ENCODE data around the gene CACNA2D1.

CACNA2D1 gene

DNA sequence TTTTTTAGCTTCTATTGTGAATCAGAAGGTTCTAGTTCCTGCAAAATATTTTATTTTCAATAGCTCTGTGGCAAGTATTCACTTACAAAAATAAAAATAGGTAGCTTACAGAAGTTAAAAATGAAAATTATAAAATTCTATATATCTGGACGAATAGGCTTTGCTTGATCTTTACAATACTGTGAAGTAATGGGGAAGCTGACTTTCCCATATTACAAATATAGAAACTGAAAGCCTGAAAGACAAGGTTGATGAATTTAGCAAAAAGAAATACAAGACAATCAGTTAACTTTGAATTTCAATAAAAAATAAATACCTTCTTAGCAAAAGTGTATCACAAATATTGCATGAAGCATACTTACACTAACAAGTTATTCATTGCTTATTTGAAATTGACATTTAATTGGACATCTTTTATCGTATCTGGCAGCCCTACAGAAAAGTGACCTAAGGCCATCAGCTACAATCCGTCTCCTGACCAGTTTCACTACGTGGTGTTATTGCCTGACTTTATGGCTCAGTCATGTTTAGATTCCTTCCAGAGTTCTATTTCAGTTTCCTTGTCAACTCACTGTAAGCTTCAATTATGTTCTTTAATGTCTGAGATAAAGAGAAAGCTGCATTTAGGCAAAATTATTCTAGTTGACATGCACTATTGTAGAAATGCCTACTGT lies 363.2 kb downstream of the CACNA2D1 start:
- Histone ChIP-seq H3K9ac (ENCODE audit: low read depth, low read length) (no peak overlapping the region), H3K27me3 (ENCODE audit: control insufficient read depth, insufficient read depth, low read length) (no peaks in the 10 kb centered on the region), H3K9me3 (replicated peaks; ENCODE audit: low read length) (no peaks in the 10 kb centered on the region), H3K4me2 (ENCODE audit: low read length) (no peak overlapping the region), H3K36me3 (ENCODE audit: insufficient read depth, low read length) (peaks cover 8% of the 10 kb centered on the region), H3K4me3 (ENCODE audit: low read length) (no peak overlapping the region), H3K4me1 (ENCODE audit: control insufficient read depth, insufficient read depth, low read length) (no peaks in the 10 kb centered on the region)

DNA sequence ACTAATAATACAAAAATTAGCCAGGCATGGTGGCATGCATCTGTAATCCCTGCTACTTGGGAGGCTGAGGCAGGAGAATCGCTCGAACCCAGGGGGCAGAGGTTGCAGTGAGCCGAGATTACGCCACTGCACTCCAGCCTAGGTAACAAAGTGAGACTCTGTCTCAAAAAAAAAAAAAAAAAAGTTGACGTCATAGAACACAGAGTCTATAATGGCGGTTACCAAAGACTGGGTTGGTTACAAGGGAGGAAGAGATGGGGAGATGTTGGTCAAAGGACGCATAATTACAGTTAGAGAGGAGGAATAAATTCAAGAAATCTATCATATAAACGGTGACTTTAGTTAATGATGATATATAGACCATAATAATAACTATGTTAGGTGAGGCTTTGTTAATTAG lies 364.1 kb downstream of the CACNA2D1 start:
- H3K9me3 ChIP-seq (replicated peaks; ENCODE audit: low read length): no peaks in the 10 kb centered on the region
- H3K4me3 ChIP-seq (ENCODE audit: low read length): no peak overlapping the region
- H3K27me3 ChIP-seq (ENCODE audit: control insufficient read depth, insufficient read depth, low read length): no peaks in the 10 kb centered on the region
- no peak overlapping the region for H3K9ac ChIP-seq (ENCODE audit: low read depth, low read length)
- H3K4me1 ChIP-seq (ENCODE audit: control insufficient read depth, insufficient read depth, low read length): no peaks in the 10 kb centered on the region
- H3K4me2 ChIP-seq (ENCODE audit: low read length): no peak overlapping the region
- peaks cover 8% of the 10 kb centered on the region for H3K36me3 ChIP-seq (ENCODE audit: insufficient read depth, low read length)

DNA sequence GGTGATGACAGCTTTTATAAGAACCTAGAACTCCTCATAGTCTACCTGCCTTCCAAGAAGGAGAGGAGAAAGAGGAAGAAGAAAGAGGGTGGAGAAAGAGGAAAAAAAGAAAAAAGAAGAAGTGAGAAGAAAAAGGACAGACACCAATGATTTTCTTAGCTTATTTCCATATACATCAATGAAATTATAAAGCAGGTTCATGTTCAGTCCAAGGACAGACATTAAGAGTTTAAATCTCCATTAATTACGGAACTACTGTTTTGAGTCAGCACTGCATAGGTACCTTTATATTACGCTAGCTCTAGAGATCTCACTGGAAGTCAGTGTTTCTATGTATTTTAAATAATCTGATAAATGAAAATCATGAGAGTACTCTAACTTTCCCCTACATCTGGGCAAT lies 364.8 kb downstream of the CACNA2D1 start:
- H3K4me1 ChIP-seq (ENCODE audit: control insufficient read depth, insufficient read depth, low read length): no peaks in the 10 kb centered on the region
- no peaks in the 10 kb centered on the region for H3K27me3 ChIP-seq (ENCODE audit: control insufficient read depth, insufficient read depth, low read length)
- H3K4me2 ChIP-seq (ENCODE audit: low read length): no peak overlapping the region
- H3K4me3 ChIP-seq (ENCODE audit: low read length): no peak overlapping the region
- H3K9ac ChIP-seq (ENCODE audit: low read depth, low read length): no peak overlapping the region
- H3K36me3 ChIP-seq (ENCODE audit: insufficient read depth, low read length): peaks cover 8% of the 10 kb centered on the region
- no peaks in the 10 kb centered on the region for H3K9me3 ChIP-seq (replicated peaks; ENCODE audit: low read length)

DNA sequence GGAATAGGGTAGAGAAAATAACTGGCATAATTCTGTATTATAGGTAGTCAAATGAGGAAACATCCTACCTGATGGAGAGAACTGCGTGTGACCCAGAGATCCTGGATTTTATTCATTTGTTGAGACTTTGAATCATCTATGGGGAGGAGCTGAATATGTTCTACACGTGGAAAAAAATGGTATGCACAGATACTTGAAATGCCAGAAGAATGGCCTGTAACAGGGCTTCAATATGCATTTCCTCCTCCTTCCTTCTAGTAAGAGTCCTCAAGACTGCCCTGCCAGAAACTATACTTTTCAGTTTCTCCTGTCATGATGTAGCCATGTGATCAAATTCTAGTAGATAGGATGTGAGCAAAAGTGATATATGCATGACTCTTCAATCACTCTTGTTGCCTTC lies 372.1 kb downstream of the CACNA2D1 start:
- no peak overlapping the region for H3K4me2 ChIP-seq (ENCODE audit: low read length)
- no peaks in the 10 kb centered on the region for H3K36me3 ChIP-seq (ENCODE audit: insufficient read depth, low read length)
- H3K4me1 ChIP-seq (ENCODE audit: control insufficient read depth, insufficient read depth, low read length): no peaks in the 10 kb centered on the region
- no peak overlapping the region for H3K4me3 ChIP-seq (ENCODE audit: low read length)
- H3K27me3 ChIP-seq (ENCODE audit: control insufficient read depth, insufficient read depth, low read length): no peaks in the 10 kb centered on the region
- H3K9ac ChIP-seq (ENCODE audit: low read depth, low read length): no peak overlapping the region
- H3K9me3 ChIP-seq (replicated peaks; ENCODE audit: low read length): no peaks in the 10 kb centered on the region

DNA sequence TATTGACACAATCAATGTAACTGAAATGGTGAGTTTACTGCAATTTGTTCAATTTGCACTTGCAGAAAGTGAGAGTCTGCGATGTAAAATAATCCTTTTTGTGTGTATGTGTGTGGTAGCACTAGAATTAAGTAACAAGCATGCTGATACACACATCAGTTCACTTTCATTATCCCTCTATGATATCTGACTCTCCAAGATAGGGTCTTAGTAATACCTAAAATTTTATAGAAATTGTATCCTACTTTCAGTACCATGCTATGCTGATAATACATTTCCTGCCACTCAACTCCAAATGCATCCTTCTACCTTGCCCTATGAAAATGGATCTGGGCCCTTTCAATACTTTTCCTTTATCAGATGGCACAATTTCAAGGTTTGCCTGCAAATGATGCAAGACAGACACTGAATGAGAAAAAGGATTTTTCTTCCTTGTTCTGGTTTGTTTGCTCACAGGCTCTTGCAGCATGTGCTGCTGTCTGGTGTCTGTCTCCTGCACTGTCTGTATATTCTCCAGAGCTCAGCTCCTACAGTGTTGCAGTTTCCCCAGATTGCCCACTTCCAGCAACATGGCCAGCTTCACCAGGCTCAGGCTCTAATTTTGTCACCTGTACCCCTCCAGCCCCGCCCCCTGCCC lies 375.8 kb downstream of the CACNA2D1 start:
- Histone ChIP-seq H3K4me1 (ENCODE audit: control insufficient read depth, insufficient read depth, low read length) (no peaks in the 10 kb centered on the region), H3K9ac (ENCODE audit: low read depth, low read length) (no peak overlapping the region), H3K4me3 (ENCODE audit: low read length) (no peak overlapping the region), H3K9me3 (replicated peaks; ENCODE audit: low read length) (no peaks in the 10 kb centered on the region), H3K4me2 (ENCODE audit: low read length) (no peak overlapping the region), H3K36me3 (ENCODE audit: insufficient read depth, low read length) (no peaks in the 10 kb centered on the region), H3K27me3 (ENCODE audit: control insufficient read depth, insufficient read depth, low read length) (no peaks in the 10 kb centered on the region)

DNA sequence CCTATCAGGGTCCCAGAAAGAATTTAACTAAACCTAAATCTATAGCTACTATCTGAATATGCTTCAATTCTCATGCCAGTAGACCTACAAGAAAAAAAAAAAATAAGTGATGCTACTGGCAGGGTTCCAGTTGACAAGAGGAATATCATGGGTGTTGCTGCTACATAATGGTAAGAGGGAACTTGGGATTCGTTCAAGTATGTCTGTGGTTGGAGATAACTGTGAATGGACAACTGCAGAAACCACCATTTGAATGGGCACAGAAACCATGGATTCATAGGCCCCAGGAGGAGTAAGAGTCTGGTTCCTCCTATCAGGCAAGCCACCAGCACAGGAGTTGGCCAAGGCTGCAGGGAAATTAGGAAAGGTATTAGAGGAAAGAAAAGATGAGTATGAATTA lies 386.1 kb downstream of the CACNA2D1 start:
- no peak overlapping the region for H3K9ac ChIP-seq (ENCODE audit: low read depth, low read length)
- no peak overlapping the region for H3K4me3 ChIP-seq (ENCODE audit: low read length)
- no peak overlapping the region for H3K4me2 ChIP-seq (ENCODE audit: low read length)
- H3K9me3 ChIP-seq (replicated peaks; ENCODE audit: low read length): no peaks in the 10 kb centered on the region
- no peaks in the 10 kb centered on the region for H3K4me1 ChIP-seq (ENCODE audit: control insufficient read depth, insufficient read depth, low read length)
- no peaks in the 10 kb centered on the region for H3K36me3 ChIP-seq (ENCODE audit: insufficient read depth, low read length)
- H3K27me3 ChIP-seq (ENCODE audit: control insufficient read depth, insufficient read depth, low read length): no peaks in the 10 kb centered on the region

DNA sequence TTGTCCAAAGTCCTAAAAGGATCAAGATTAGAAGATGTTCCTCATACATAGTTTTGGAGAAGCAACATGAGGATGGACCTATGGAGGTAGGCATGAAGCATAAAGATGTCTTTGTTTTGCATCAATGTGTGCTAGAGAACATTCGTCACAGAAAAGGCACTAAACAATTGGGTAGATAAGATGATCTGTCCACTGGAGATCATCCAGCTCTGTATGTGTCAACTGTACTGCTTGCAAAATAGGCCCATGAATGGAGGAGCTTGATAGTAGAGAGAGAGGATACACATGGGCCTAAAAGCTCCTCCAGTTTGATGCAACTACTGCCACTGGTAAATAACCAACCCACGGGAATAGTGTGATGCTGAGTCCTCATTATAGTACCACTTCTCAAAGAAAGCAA lies 387.3 kb downstream of the CACNA2D1 start:
- Histone ChIP-seq H3K9ac (ENCODE audit: low read depth, low read length) (no peak overlapping the region), H3K27me3 (ENCODE audit: control insufficient read depth, insufficient read depth, low read length) (no peaks in the 10 kb centered on the region), H3K9me3 (replicated peaks; ENCODE audit: low read length) (no peaks in the 10 kb centered on the region), H3K36me3 (ENCODE audit: insufficient read depth, low read length) (no peaks in the 10 kb centered on the region), H3K4me1 (ENCODE audit: control insufficient read depth, insufficient read depth, low read length) (no peaks in the 10 kb centered on the region), H3K4me3 (ENCODE audit: low read length) (no peak overlapping the region), H3K4me2 (ENCODE audit: low read length) (no peak overlapping the region)

DNA sequence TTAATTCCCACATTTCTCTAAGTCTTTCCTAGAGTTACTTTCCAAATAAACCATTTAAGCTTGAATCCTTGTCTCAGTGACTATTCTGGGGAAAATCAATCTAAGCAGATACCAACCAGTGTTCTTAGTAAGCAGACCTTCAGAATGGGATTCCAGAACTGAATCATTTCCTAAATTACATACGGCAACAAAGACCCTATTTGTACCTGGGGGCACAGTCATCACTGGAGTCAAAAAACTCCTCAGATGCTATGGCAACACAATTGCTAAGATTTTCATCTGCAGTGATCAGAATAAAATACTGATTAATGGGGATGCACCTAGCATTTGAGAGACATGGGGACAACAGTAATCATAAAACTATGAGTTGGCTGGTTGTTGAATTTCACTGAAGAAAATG lies 389.0 kb downstream of the CACNA2D1 start:
- Histone ChIP-seq H3K4me2 (ENCODE audit: low read length) (no peak overlapping the region), H3K4me3 (ENCODE audit: low read length) (no peak overlapping the region), H3K9ac (ENCODE audit: low read depth, low read length) (no peak overlapping the region), H3K27me3 (ENCODE audit: control insufficient read depth, insufficient read depth, low read length) (no peaks in the 10 kb centered on the region), H3K36me3 (ENCODE audit: insufficient read depth, low read length) (no peaks in the 10 kb centered on the region), H3K4me1 (ENCODE audit: control insufficient read depth, insufficient read depth, low read length) (peaks cover 15% of the 10 kb centered on the region), H3K9me3 (replicated peaks; ENCODE audit: low read length) (no peaks in the 10 kb centered on the region)

DNA sequence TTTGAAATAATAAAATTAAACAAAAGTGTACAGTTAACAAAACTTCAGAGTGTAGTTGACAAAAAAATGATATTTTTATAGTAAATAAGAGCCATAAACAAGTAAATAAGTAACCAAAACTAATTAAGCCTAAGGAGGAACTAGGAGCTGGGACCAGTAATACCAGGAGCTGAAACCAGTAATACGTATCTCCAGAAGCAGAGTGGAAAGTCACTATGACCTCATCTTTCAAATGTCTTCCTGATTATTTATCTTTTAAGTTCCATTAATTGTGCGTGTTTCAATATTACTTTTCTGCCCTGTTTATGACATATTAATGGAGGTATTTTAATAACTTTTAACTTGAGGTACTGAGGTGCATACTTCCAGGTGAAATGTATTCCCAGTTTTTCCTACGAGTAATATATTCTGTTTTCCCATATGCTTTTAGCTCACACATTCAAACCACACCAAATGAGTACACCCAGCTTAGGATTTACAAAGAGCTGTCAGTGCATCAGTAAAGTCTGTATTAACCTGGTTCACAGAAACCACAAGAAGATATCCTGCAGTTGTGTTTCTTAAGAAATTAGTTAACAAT lies 390.0 kb downstream of the CACNA2D1 start:
- Histone ChIP-seq H3K9me3 (replicated peaks; ENCODE audit: low read length) (no peaks in the 10 kb centered on the region), H3K27me3 (ENCODE audit: control insufficient read depth, insufficient read depth, low read length) (no peaks in the 10 kb centered on the region), H3K9ac (ENCODE audit: low read depth, low read length) (no peak overlapping the region), H3K36me3 (ENCODE audit: insufficient read depth, low read length) (no peaks in the 10 kb centered on the region), H3K4me2 (ENCODE audit: low read length) (no peak overlapping the region), H3K4me3 (ENCODE audit: low read length) (no peak overlapping the region), H3K4me1 (ENCODE audit: control insufficient read depth, insufficient read depth, low read length) (peaks cover 20% of the 10 kb centered on the region)

DNA sequence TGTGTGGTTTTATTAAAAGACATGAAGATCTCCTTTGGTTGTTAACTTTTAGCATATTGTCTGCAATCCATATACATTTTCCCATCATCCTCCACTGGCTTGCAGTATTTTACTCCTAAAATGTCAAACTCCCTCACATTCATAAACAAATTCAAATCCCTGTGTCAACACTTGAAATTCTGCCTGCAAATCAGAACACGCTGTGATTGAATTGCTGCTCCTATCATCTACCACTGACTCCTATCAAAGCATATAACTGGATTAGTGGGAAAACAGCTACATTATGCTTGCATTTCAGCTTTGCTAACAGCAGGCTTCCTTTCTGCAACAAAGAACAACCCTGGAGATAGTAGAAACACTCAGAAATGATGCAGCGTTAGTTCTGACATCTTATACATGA lies 392.0 kb downstream of the CACNA2D1 start:
- H3K4me1 ChIP-seq (ENCODE audit: control insufficient read depth, insufficient read depth, low read length): peaks cover 20% of the 10 kb centered on the region
- no peak overlapping the region for H3K4me3 ChIP-seq (ENCODE audit: low read length)
- no peaks in the 10 kb centered on the region for H3K9me3 ChIP-seq (replicated peaks; ENCODE audit: low read length)
- no peak overlapping the region for H3K9ac ChIP-seq (ENCODE audit: low read depth, low read length)
- no peaks in the 10 kb centered on the region for H3K27me3 ChIP-seq (ENCODE audit: control insufficient read depth, insufficient read depth, low read length)
- H3K36me3 ChIP-seq (ENCODE audit: insufficient read depth, low read length): no peaks in the 10 kb centered on the region
- H3K4me2 ChIP-seq (ENCODE audit: low read length): no peak overlapping the region

DNA sequence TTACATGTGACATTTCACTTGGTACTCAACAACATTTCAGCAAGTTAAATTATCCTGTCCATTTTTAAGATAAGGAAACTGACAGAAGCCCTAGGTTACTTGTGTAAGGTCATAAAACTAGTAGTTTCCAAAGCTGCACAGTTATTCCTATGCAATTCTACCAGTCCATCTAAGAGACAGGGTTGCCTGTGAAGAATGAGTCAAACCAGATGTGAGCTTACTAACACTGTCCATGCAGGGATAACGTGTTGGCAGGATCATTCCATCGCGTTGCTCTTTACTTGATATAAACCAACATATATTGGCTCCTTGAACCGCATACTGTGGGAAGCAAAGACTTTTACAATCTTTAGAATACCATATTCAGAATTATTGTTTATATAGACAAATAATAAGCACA lies 392.8 kb downstream of the CACNA2D1 start:
- H3K36me3 ChIP-seq (ENCODE audit: insufficient read depth, low read length): no peaks in the 10 kb centered on the region
- no peaks in the 10 kb centered on the region for H3K27me3 ChIP-seq (ENCODE audit: control insufficient read depth, insufficient read depth, low read length)
- H3K4me2 ChIP-seq (ENCODE audit: low read length): peak overlapping the region; percentile 45
- no peak overlapping the region for H3K9ac ChIP-seq (ENCODE audit: low read depth, low read length)
- no peaks in the 10 kb centered on the region for H3K9me3 ChIP-seq (replicated peaks; ENCODE audit: low read length)
- no peak overlapping the region for H3K4me3 ChIP-seq (ENCODE audit: low read length)
- H3K4me1 ChIP-seq (ENCODE audit: control insufficient read depth, insufficient read depth, low read length): peaks cover 20% of the 10 kb centered on the region

Data from skeletal muscle satellite cell (primary cell).